GM18951 (cell line): ENCODE results near the gene CARD19.

Experiments
- POLR2A ChIP-seq: IDR thresholded peaks from 4 replicates; pipeline ENCODE4 v1.6.1; 2011; ENCODE audit warnings: mild to moderate bottlenecking; ENCODE audit not compliant: insufficient read length, insufficient read depth; ENCODE audit errors: extremely low read depth
- in situ Hi-C: fragments of 300-500 bp; cut with MboI; formaldehyde crosslinking; loops from one replicate; pipeline ENCODE4 v1.12.0; 2022; ENCODE audit warnings: low sequenced_read_pairs, mixed read lengths, inconsistent platforms; ENCODE audit not compliant: unreplicated experiment

CARD19 gene

GRCh38 chr9:93119953-93120845 lies 24.2 kb downstream of the CARD19 start:
- TF ChIP-seq POLR2A, result no peak
- in situ Hi-C loops, result no loop called here

- no peak for TF ChIP-seq POLR2A
- in situ Hi-C loops, result no loop called here
Measured at GRCh38 chr9:93120846-93121315, 24.9 kb downstream of the CARD19 start.

GRCh38 chr9:93121316-93122241 lies 25.6 kb downstream of the CARD19 start:
- no peak for TF ChIP-seq POLR2A
- in situ Hi-C loops, result no loop called here

GRCh38 chr9:93122721-93123221 lies 26.8 kb downstream of the CARD19 start:
- no peak for TF ChIP-seq POLR2A
- in situ Hi-C loops, result no loop called here

GRCh38 chr9:93123561-93124283 lies 27.7 kb downstream of the CARD19 start:
- in situ Hi-C loops, result no loop called here
- no peak for TF ChIP-seq POLR2A

- TF ChIP-seq POLR2A, result no peak
- in situ Hi-C loops, result no loop called here
Measured at GRCh38 chr9:93124793-93125192, 28.8 kb downstream of the CARD19 start.

- in situ Hi-C loops, result no loop called here
- no peak for TF ChIP-seq POLR2A
Measured at GRCh38 chr9:93125331-93125894, 29.4 kb downstream of the CARD19 start.

- in situ Hi-C loops, result no loop called here
- no peak for TF ChIP-seq POLR2A
Measured at GRCh38 chr9:93126151-93126781, 30.2 kb downstream of the CARD19 start.

GRCh38 chr9:93126825-93127368 lies 30.9 kb downstream of the CARD19 start:
- no peak for TF ChIP-seq POLR2A
- in situ Hi-C loops, result no loop called here

- TF ChIP-seq POLR2A, result no peak
- in situ Hi-C loops, result no loop called here
Measured at GRCh38 chr9:93127395-93127911, 31.4 kb downstream of the CARD19 start.

GRCh38 chr9:93128011-93128714 lies 32.1 kb downstream of the CARD19 start:
- TF ChIP-seq POLR2A, result no peak
- in situ Hi-C loops, result no loop called here
